Esophagus squamous epithelium (tissue), 4 donors: ENCODE data around the gene PERM1.
A peak's percentile ranks its signal among the peaks of the same experiment; 100 is the strongest.

ENCODE experiments used
- CTCF ChIP-seq, 6 experiments: fragments of 450-650 bp in 4 of 6; fragments of 200-600 bp in 2 of 6; sonication (generic) in 2 of 6; IDR thresholded peaks; one replicate each; pipeline ENCODE4 v1.5.1; 2016 to 2019; ENCODE audit warnings: antibody characterized with exemption in 6 of 6, mild to moderate bottlenecking in 4 of 6, moderate library complexity in 4 of 6
- POLR2A ChIP-seq, 4 donors: fragments of 450-650 bp; IDR thresholded peaks; one replicate each; pipeline ENCODE4 v1.6.1; 2017; ENCODE audit warnings: antibody characterized with exemption in 4 of 4, mild to moderate bottlenecking in 4 of 4, moderate library complexity in 3 of 4

- TF ChIP-seq CTCF (IDR thresholded peaks at IDR 0.05), result peak in 3 of 6 experiments; percentile 4 to 40 (median 23)
- no peak for TF ChIP-seq POLR2A (IDR thresholded peaks at IDR 0.05)
Measured at GRCh38 chr1:1014799-1015681, 33.1 kb upstream of the PERM1 start.
